Nephron (organoid): ENCODE data around the gene RPL5.

Experiments
- H3K27ac Mint-ChIP-seq, 3 experiments: 2 replicates each; pipeline ENCODE4 v1.8.0; 2020; ENCODE audit warnings: mixed read lengths in 3 of 3, mild to moderate bottlenecking in 2 of 3, moderate library complexity in 1 of 3
- H3K27me3 Mint-ChIP-seq: 2 replicates; pipeline ENCODE4 v1.8.0; 2021; ENCODE audit warnings: low read depth, mild to moderate bottlenecking, moderate library complexity, mixed read lengths
- H3K36me3 Mint-ChIP-seq: 2 replicates; pipeline ENCODE4 v1.8.0; 2020; ENCODE audit warnings: low read depth, mixed read lengths
- H3K4me1 Mint-ChIP-seq: 2 replicates; pipeline ENCODE4 v1.8.0; 2020; ENCODE audit warnings: mixed read lengths
- H3K4me3 Mint-ChIP-seq, 3 experiments: 2 replicates each; pipeline ENCODE4 v1.8.0; 2020; ENCODE audit warnings: mild to moderate bottlenecking in 3 of 3, mixed read lengths in 3 of 3, moderate library complexity in 2 of 3
- H3K9me3 Mint-ChIP-seq: 2 replicates; pipeline ENCODE4 v1.8.0; 2020; ENCODE audit warnings: mixed read lengths
- CTCF ChIP-seq, 3 experiments: fragments of 200-600 bp; sonication (generic); IDR thresholded peaks; one replicate each; pipeline ENCODE4 v1.5.0; 2021; ENCODE audit warnings: antibody characterized with exemption in 3 of 3; ENCODE audit not compliant: unreplicated experiment in 3 of 3

Gene RPL5

DNA sequence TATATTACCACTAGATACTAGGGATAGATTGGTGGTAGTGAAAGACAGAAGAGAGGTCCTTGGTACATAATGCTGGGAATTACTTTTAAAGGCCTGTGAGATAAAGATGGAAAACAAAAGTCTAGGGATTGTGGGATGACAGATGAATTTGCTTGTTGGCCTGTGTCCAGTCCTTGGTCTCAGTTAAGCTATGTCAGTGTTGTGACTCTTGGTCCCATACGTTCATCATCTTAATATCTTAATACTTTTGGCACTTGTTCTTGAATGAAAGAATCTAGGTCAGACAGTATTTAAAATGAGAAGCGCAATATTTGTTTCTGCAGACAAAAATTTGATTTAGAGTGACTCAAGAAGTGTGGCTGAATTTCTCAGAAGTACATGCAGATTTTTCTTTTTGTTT is 7.6 kb downstream of the RPL5 start:
- Mint-ChIP-seq H3K36me3 (peaks cover 87% of the 10 kb centered on the region), H3K9me3 (no peaks in the 10 kb centered on the region), H3K4me1 (peaks cover 40% of the 10 kb centered on the region), H3K27me3 (no peaks in the 10 kb centered on the region), H3K4me3 (no peak overlapping the region), H3K27ac (peak overlapping the region in 1 of 3 experiments; percentile 25)
- TF ChIP-seq CTCF (IDR thresholded peaks at IDR 0.05; ENCODE audit: unreplicated experiment in 3 of 3) = no peak

- Mint-ChIP-seq H3K27me3 (no peaks in the 10 kb centered on the region), H3K4me1 (peaks cover 28% of the 10 kb centered on the region), H3K27ac (no peak overlapping the region), H3K9me3 (no peaks in the 10 kb centered on the region), H3K4me3 (no peak overlapping the region), H3K36me3 (peaks cover 76% of the 10 kb centered on the region)
- TF ChIP-seq CTCF (IDR thresholded peaks at IDR 0.05; ENCODE audit: unreplicated experiment in 3 of 3) = no peak
Measured at GRCh38 chr1:92840600-92840999, 8.8 kb downstream of the RPL5 start.

DNA sequence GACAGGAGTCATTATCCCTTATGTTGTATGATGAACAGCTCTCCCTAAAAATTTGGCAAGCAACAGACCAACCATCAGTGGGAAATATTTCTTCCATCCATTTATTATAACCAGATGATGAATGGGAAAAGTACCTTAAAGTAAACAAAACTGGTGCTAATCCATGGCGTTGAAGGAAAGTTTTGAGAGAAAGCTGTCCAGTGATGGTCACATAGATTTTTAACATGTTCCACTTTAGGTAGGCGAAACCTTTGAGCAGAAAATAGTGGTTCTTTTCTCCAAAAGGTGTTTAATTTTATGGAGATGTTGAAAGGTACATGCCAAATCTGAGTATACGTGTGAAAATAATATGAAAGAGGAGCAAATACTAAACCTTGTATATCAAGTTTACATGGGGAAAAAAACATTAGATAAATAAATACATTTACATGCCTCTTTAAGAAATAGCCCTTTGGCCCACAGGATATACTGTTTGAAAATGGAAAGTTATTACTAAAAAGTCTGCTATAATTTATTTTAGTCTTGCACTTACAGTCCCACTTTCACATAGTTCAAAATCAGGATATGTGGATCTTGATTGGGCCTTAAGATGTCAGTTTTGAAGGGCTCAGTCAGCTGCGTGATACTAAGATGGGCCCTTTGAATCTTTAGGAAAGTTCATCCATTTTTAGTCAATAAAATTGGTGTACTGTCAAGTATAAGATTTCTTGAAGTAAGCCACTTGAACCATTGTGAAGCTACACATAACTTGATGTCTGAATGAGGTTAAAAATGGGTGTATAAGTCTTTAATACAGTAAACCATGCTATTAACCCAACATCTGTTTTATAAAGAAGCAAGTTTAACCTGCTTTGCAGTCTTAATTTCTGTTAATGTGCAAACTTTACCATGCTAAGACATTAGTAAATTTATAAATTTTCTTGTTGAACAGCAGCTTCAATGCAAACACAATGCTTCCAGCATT is 10.5 kb downstream of the RPL5 start:
- Mint-ChIP-seq H3K27ac (no peak overlapping the region), H3K4me1 (peaks cover 13% of the 10 kb centered on the region), H3K4me3 (no peak overlapping the region), H3K9me3 (no peaks in the 10 kb centered on the region), H3K36me3 (peaks cover 67% of the 10 kb centered on the region), H3K27me3 (no peaks in the 10 kb centered on the region)
- no peak for TF ChIP-seq CTCF (IDR thresholded peaks at IDR 0.05; ENCODE audit: unreplicated experiment in 3 of 3)

GRCh38 chr1:92843046-92843423 is 11.2 kb downstream of the RPL5 start:
- TF ChIP-seq CTCF (IDR thresholded peaks at IDR 0.05; ENCODE audit: unreplicated experiment in 3 of 3) = no peak
- peaks cover 60% of the 10 kb centered on the region for H3K36me3 Mint-ChIP-seq
- no peaks in the 10 kb centered on the region for H3K27me3 Mint-ChIP-seq
- no peak overlapping the region for H3K27ac Mint-ChIP-seq
- H3K9me3 Mint-ChIP-seq = no peaks in the 10 kb centered on the region
- H3K4me3 Mint-ChIP-seq = no peak overlapping the region
- peaks cover 6% of the 10 kb centered on the region for H3K4me1 Mint-ChIP-seq

DNA sequence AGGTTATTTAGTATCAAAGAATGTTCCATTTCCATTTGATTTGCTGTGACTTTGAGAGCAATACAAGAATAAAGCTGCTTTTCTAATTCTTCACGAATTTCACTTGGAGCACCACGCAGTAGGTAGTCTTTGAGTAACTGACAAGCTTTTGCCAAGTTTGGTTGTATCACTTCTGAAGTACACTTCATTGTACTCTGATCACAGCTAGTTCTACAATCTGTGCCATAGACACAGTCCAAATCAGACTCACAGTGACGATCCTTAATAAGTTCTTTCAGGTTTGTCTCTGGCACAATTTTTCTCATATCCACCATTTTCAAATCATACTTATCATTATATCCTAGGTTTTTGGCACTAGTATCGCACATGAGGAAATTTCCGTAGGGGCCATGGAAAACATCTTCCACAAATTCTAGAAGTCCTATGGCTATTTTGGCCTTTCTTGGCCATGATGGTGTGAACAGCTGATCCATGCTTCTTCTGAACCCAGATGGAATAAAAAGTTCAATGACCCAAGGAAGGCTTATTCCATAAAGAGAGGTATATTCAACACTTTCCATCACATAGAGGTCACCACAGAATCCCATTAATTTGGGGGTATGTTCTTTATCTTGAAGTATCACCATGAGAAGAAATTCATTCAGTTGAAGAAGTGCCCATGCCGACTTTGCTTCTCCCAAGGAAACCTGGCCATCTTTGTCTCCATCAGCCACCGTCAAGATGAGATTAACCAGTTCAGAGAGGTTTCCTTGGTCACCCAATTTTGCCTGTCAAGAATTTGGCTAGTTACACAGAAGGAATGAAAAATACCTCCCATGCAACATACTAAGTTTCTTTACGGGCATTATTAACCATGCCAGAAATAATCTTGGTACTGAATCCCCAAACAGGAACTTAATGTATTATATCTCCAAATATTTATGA is 11.9 kb downstream of the RPL5 start:
- H3K4me1 Mint-ChIP-seq = peaks cover 1% of the 10 kb centered on the region

More for the DNA sequence above, 11.9 kb downstream of the RPL5 start:
- no peaks in the 10 kb centered on the region for H3K9me3 Mint-ChIP-seq
- no peak overlapping the region for H3K4me3 Mint-ChIP-seq
- no peaks in the 10 kb centered on the region for H3K27me3 Mint-ChIP-seq
- H3K36me3 Mint-ChIP-seq = peaks cover 54% of the 10 kb centered on the region
- H3K27ac Mint-ChIP-seq = no peak overlapping the region
- TF ChIP-seq CTCF (IDR thresholded peaks at IDR 0.05; ENCODE audit: unreplicated experiment in 3 of 3) = no peak
